ENCODE results near the gene FOXD1. TPM values are rescaled to one million over a fixed set of nuclear protein-coding genes. Genes with fewer than 3 reads are reported as not detected.

Gene FOXD1
- total and polyA plus RNA-seq, 11 donors = 0.06 to 0.18 TPM; not detected in 9

- H3K4me1 ChIP-seq = peaks cover 0 to 23% (median 8%) of the 10 kb centered on the region in 12 donors
- H3K9me3 ChIP-seq = no peaks in the 10 kb centered on the region
- no peak for TF ChIP-seq CTCF (IDR thresholded peaks at IDR 0.05)
- TF ChIP-seq POLR2A (IDR thresholded peaks at IDR 0.05) = no peak
- H3K36me3 ChIP-seq = no peaks in the 10 kb centered on the region
- intact Hi-C loops (cut with DNase I) = loop anchor here in 1 of 10 donors (10.0 kb wide), 1 partner anchor 140 kb away; no protein-coding TSS in a partner anchor
- no peak overlapping the region for H3K27ac ChIP-seq
- no peak for ATAC-seq
- peaks cover 81 to 88% (median 84%) of the 10 kb centered on the region in 9 donors for H3K27me3 ChIP-seq
- no peak for DNase-seq
- 7 to 18% (median 15%) methylated on average over 33 to 43 of the region's 43 CpGs for WGBS, 4 donors
- no peak overlapping the region for H3K4me3 ChIP-seq
Observed at GRCh38 chr5:73444499-73445438, 3.8 kb downstream of the FOXD1 start.

- Histone ChIP-seq H3K36me3 (no peaks in the 10 kb centered on the region), H3K9me3 (no peaks in the 10 kb centered on the region), H3K4me1 (peaks cover 0 to 22% (median 8%) of the 10 kb centered on the region in 12 donors), H3K4me3 (no peak overlapping the region), H3K27me3 (peaks cover 81 to 88% (median 84%) of the 10 kb centered on the region in 9 donors), H3K27ac (no peak overlapping the region)
- no peak for DNase-seq
- 4 to 7% (median 5%) methylated on average over 17 to 39 of the region's 39 CpGs for WGBS, 4 donors
- intact Hi-C loops (cut with DNase I) = loop anchor here in 1 of 10 donors (10.0 kb wide), 1 partner anchor 139 kb away; no protein-coding TSS in a partner anchor
- TF ChIP-seq CTCF (IDR thresholded peaks at IDR 0.05) = no peak
- TF ChIP-seq POLR2A (IDR thresholded peaks at IDR 0.05) = no peak
- ATAC-seq = no peak
Observed at GRCh38 chr5:73443829-73444498, 4.6 kb downstream of the FOXD1 start.

GRCh38 chr5:73442996-73443627, 5.5 kb downstream of the FOXD1 start:
- TF ChIP-seq POLR2A (IDR thresholded peaks at IDR 0.05) = no peak
- no peak for TF ChIP-seq CTCF (IDR thresholded peaks at IDR 0.05)
- Histone ChIP-seq H3K9me3 (no peaks in the 10 kb centered on the region), H3K27me3 (peaks cover 81 to 90% (median 86%) of the 10 kb centered on the region in 9 donors), H3K36me3 (no peaks in the 10 kb centered on the region), H3K4me3 (no peak overlapping the region), H3K4me1 (peaks cover 0 to 14% (median 5%) of the 10 kb centered on the region in 12 donors), H3K27ac (no peak overlapping the region)
- intact Hi-C loops (cut with DNase I) = loop anchor here in 1 of 10 donors (10.0 kb wide), 1 partner anchor 138 kb away; no protein-coding TSS in a partner anchor
- 23 to 28% (median 24%) methylated on average over 4 of the region's 4 CpGs for WGBS, 4 donors
- ATAC-seq (no peak), DNase-seq (no peak)

Data from heart left ventricle (tissue), 16 donors.